Upper lobe of left lung (tissue), 6 donors: ENCODE data around the gene SHLD1. TPM values are rescaled to one million over a fixed set of nuclear protein-coding genes. Genes with fewer than 3 reads are reported as not detected.

Experiments
- ATAC-seq, 2 donors: fragments of 200-7000 bp; cut with Tn5 transposase; one replicate each; pipeline ENCODE4 v1.9.1; 2022; ENCODE audit warnings: mild to moderate bottlenecking in 2 of 2, moderate library complexity in 2 of 2; ENCODE audit not compliant: low FRiP score in 2 of 2
- DNase-seq, 2 donors: peaks; one replicate each; pipeline ENCODE4 v3.0.0-alpha.2; 2019 to 2020
- H3K27ac ChIP-seq, 4 donors: fragments of 200-600 bp; sonication (generic); one replicate each; pipeline ENCODE4 v1.5.1; 2016 to 2019
- H3K27me3 ChIP-seq, 4 donors: fragments of 200-600 bp; sonication (generic); one replicate each; pipeline ENCODE4 v1.5.1; 2017 to 2019
- H3K36me3 ChIP-seq, 4 donors: fragments of 200-600 bp; sonication (generic); one replicate each; pipeline ENCODE4 v1.5.1; 2016 to 2019
- H3K4me1 ChIP-seq, 4 donors: fragments of 200-600 bp; sonication (generic); one replicate each; pipeline ENCODE4 v1.5.1; 2018 to 2019
- H3K4me3 ChIP-seq, 4 donors: fragments of 200-600 bp; sonication (generic); one replicate each; pipeline ENCODE4 v1.5.1; 2017 to 2019; ENCODE audit warnings: mild to moderate bottlenecking in 2 of 4, moderate library complexity in 1 of 4
- H3K9me3 ChIP-seq, 4 donors: fragments of 200-600 bp; sonication (generic); one replicate each; pipeline ENCODE4 v1.5.1; 2018 to 2019
- CTCF ChIP-seq, 6 experiments: fragments of 450-650 bp in 4 of 6; fragments of 200-600 bp in 2 of 6; sonication (generic) in 2 of 6; IDR thresholded peaks; one replicate each; pipeline ENCODE4 v1.5.1; 2016 to 2019; ENCODE audit warnings: antibody characterized with exemption in 6 of 6
- EP300 ChIP-seq, 4 donors: sonication (generic); formaldehyde crosslinking; IDR thresholded peaks; one replicate each; pipeline ENCODE4 v1.5.1; 2017; ENCODE audit warnings: antibody characterized with exemption in 4 of 4, control low read depth in 2 of 4
- POLR2A ChIP-seq, 4 donors: fragments of 450-650 bp; IDR thresholded peaks; one replicate each; pipeline ENCODE4 v1.5.1; 2016 to 2017; ENCODE audit warnings: antibody characterized with exemption in 4 of 4, mild to moderate bottlenecking in 2 of 4
- POLR2AphosphoS5 ChIP-seq, 2 donors: sonication (generic); formaldehyde crosslinking; IDR thresholded peaks; one replicate each; pipeline ENCODE4 v1.5.1; 2017; ENCODE audit warnings: antibody characterized with exemption in 2 of 2
- WGBS, 2 donors: methylation state at CpG; one replicate each; pipeline ENCODE4 v1.1.5; 2017 to 2018; 5-methylcytosine and 5-hydroxymethylcytosine counted together
- total RNA-seq, 6 donors: library from RNA; depleted of rRNA in 4 of 6; stranded (reverse); fragments of >200 nt in 4 of 6; gene quantifications; one replicate each; pipeline versions ENCODE4 v1.1.0 to v1.2.1, GENCODE V29; 2016 to 2021
- donor health status: DM: no; HTN: no; CAD: no; lungs with moderate emphysema.
- donor health status: DM: no; HTN: yes; CAD: no; lungs with severe emphysema.

Gene SHLD1
- total RNA-seq, 6 donors from 2014 or later, result 3.1 to 5.6 (median 4.5) TPM

- H3K27me3 ChIP-seq, result no peaks in the 10 kb centered on the region
- WGBS, 2 donors, result 96 to 97% methylated on average over 7 of the region's 7 CpGs
- H3K4me1 ChIP-seq, result peaks cover 0 to 13% (median 9%) of the 10 kb centered on the region in 4 donors
- no peaks in the 10 kb centered on the region for H3K9me3 ChIP-seq
- no peak for ATAC-seq
- no peak overlapping the region for H3K27ac ChIP-seq
- no peaks in the 10 kb centered on the region for H3K36me3 ChIP-seq
- TF ChIP-seq CTCF (IDR thresholded peaks at IDR 0.05), result no peak
- TF ChIP-seq EP300 (IDR thresholded peaks at IDR 0.05), result no peak
- TF ChIP-seq POLR2A (IDR thresholded peaks at IDR 0.05), result no peak
- no peak for DNase-seq
- H3K4me3 ChIP-seq, result no peak overlapping the region
Measured at GRCh38 chr20:5753814-5754213, 3.6 kb downstream of the SHLD1 start.

GRCh38 chr20:5757949-5758348 lies 7.7 kb downstream of the SHLD1 start:
- ATAC-seq (no peak), DNase-seq (no peak)
- TF ChIP-seq POLR2AphosphoS5 (IDR thresholded peaks at IDR 0.05), result no peak
- no peak for TF ChIP-seq POLR2A (IDR thresholded peaks at IDR 0.05)
- no peak for TF ChIP-seq CTCF (IDR thresholded peaks at IDR 0.05)
- no peak for TF ChIP-seq EP300 (IDR thresholded peaks at IDR 0.05)
- WGBS, 2 donors, result 97 to 98% methylated on average over 3 of the region's 3 CpGs
- H3K9me3 ChIP-seq, result no peaks in the 10 kb centered on the region
- no peaks in the 10 kb centered on the region for H3K4me1 ChIP-seq
- H3K4me3 ChIP-seq, result no peak overlapping the region
- no peak overlapping the region for H3K27ac ChIP-seq
- H3K27me3 ChIP-seq, result no peaks in the 10 kb centered on the region
- peaks cover 0 to 5% (median 0%) of the 10 kb centered on the region in 4 donors for H3K36me3 ChIP-seq

GRCh38 chr20:5766085-5766764 lies 16.0 kb downstream of the SHLD1 start:
- TF ChIP-seq CTCF (IDR thresholded peaks at IDR 0.05), result no peak
- no peak for TF ChIP-seq POLR2A (IDR thresholded peaks at IDR 0.05)
- TF ChIP-seq POLR2AphosphoS5 (IDR thresholded peaks at IDR 0.05), result no peak
- no peak for TF ChIP-seq EP300 (IDR thresholded peaks at IDR 0.05)
- H3K9me3 ChIP-seq, result no peaks in the 10 kb centered on the region
- WGBS, 2 donors, result 75% methylated on average over 7 of the region's 7 CpGs
- DNase-seq (no peak), ATAC-seq (no peak)
- no peaks in the 10 kb centered on the region for H3K27me3 ChIP-seq
- no peak overlapping the region for H3K4me3 ChIP-seq
- H3K27ac ChIP-seq, result no peak overlapping the region
- H3K4me1 ChIP-seq, result peaks cover 0 to 5% (median 0%) of the 10 kb centered on the region in 4 donors
- no peaks in the 10 kb centered on the region for H3K36me3 ChIP-seq

- peaks cover 0 to 5% (median 0%) of the 10 kb centered on the region in 4 donors for H3K4me1 ChIP-seq
- no peak for DNase-seq
- H3K36me3 ChIP-seq, result no peaks in the 10 kb centered on the region
- H3K27me3 ChIP-seq, result no peaks in the 10 kb centered on the region
- 91 to 97% methylated on average over 9 of the region's 9 CpGs for WGBS, 2 donors
- ATAC-seq, result no peak
- H3K9me3 ChIP-seq, result no peaks in the 10 kb centered on the region
- TF ChIP-seq EP300 (IDR thresholded peaks at IDR 0.05) (no peak), CTCF (IDR thresholded peaks at IDR 0.05) (no peak), POLR2AphosphoS5 (IDR thresholded peaks at IDR 0.05) (no peak), POLR2A (IDR thresholded peaks at IDR 0.05) (no peak)
- no peak overlapping the region for H3K4me3 ChIP-seq
- no peak overlapping the region for H3K27ac ChIP-seq
Measured at GRCh38 chr20:5767493-5768098, 17.4 kb downstream of the SHLD1 start.
